ENCODE measurements around the gene KRT17. TPM values are rescaled to one million over a fixed set of nuclear protein-coding genes. Genes with fewer than 3 reads are reported as not detected.

The KRT17 gene
- total RNA-seq, 1 donor from 2014 or later, result not detected

GRCh38 chr17:41639492-41640473 lies 15.4 kb upstream of the KRT17 start:
- Histone ChIP-seq H3K36me3 (no peaks in the 10 kb centered on the region), H3K27ac (no peak overlapping the region), H3K4me1 (no peaks in the 10 kb centered on the region), H3K4me3 (no peak overlapping the region), H3K79me2 (ENCODE audit: low read depth) (no peaks in the 10 kb centered on the region), H3K27me3 (no peaks in the 10 kb centered on the region), H3F3A (ENCODE audit: low read depth) (peaks cover 4% of the 10 kb centered on the region), H3K9ac (no peak overlapping the region), H2AFZ (replicated peaks) (no peak overlapping the region), H4K20me1 (ENCODE audit: low read depth) (no peaks in the 10 kb centered on the region), H3K9me3 (ENCODE audit: low read depth) (no peaks in the 10 kb centered on the region), H3K4me2 (no peak overlapping the region)
- H3K27ac Mint-ChIP-seq, result no peak overlapping the region
- peak overlapping the region; percentile 41 for H3K4me3 Mint-ChIP-seq
- no peak for DNase-seq (ENCODE audit: low spot score)
- TF ChIP-seq CTCF (IDR thresholded peaks at IDR 0.05) (no peak), EZH2 (IDR thresholded peaks at IDR 0.05) (no peak), EZH2phosphoT487 (IDR thresholded peaks at IDR 0.05) (no peak)
- peaks cover 11% of the 10 kb centered on the region for H3K4me1 Mint-ChIP-seq
- H3K9me3 Mint-ChIP-seq, result no peaks in the 10 kb centered on the region
- peaks cover 13% of the 10 kb centered on the region for H3K27me3 Mint-ChIP-seq (ENCODE audit: insufficient read depth, low read depth)
- H3K36me3 Mint-ChIP-seq, result no peaks in the 10 kb centered on the region

- TF ChIP-seq EZH2 (IDR thresholded peaks at IDR 0.05), result no peak
- no peak overlapping the region for H3K27ac Mint-ChIP-seq
- H4K20me1 ChIP-seq (ENCODE audit: low read depth), result no peaks in the 10 kb centered on the region
- no peak overlapping the region for H3K4me3 Mint-ChIP-seq
- no peak overlapping the region for H3K9ac ChIP-seq
- H3K36me3 ChIP-seq, result no peaks in the 10 kb centered on the region
- H3K4me2 ChIP-seq, result no peak overlapping the region
- H3K27me3 Mint-ChIP-seq (ENCODE audit: insufficient read depth, low read depth), result peaks cover 13% of the 10 kb centered on the region
- H3F3A ChIP-seq (ENCODE audit: low read depth), result peaks cover 8% of the 10 kb centered on the region
- H3K36me3 Mint-ChIP-seq, result no peaks in the 10 kb centered on the region
- H3K4me3 ChIP-seq, result no peak overlapping the region
- no peaks in the 10 kb centered on the region for H3K9me3 Mint-ChIP-seq
- H2AFZ ChIP-seq (replicated peaks), result no peak overlapping the region
- no peaks in the 10 kb centered on the region for H3K9me3 ChIP-seq (ENCODE audit: low read depth)
- no peak for DNase-seq (ENCODE audit: low spot score)
- no peaks in the 10 kb centered on the region for H3K27me3 ChIP-seq
- H3K27ac ChIP-seq, result no peak overlapping the region
- no peaks in the 10 kb centered on the region for H3K79me2 ChIP-seq (ENCODE audit: low read depth)
- no peaks in the 10 kb centered on the region for H3K4me1 ChIP-seq
- peaks cover 11% of the 10 kb centered on the region for H3K4me1 Mint-ChIP-seq
These were observed 14.6 kb upstream of the KRT17 start for GRCh38 chr17:41638941-41639340.

DNA sequence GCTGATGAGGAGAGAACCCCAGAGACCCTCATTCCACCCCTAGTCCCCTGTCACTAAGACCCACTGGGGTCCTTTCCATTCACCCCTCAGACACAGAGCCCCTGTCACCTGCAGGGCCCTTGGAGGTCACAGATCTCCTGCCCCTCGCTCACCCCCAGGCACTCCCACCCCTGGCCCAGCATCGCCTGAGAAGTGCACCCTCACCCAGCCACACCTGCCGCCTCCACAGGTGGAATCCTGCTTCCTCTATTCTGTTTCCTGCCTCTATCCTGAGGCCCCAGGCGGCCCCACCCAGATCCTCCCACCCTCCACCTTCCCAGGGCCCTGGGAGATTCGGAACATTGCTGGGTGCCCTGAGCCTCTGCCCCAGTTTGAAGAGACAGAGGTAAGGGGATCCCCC lies 13.8 kb upstream of the KRT17 start:
- peaks cover 11% of the 10 kb centered on the region for H3K4me1 Mint-ChIP-seq

More for the DNA sequence above, 13.8 kb upstream of the KRT17 start:
- Mint-ChIP-seq H3K9me3 (no peaks in the 10 kb centered on the region), H3K36me3 (no peaks in the 10 kb centered on the region), H3K27ac (peak overlapping the region; percentile 57), H3K4me3 (no peak overlapping the region), H3K27me3 (ENCODE audit: insufficient read depth, low read depth) (peaks cover 13% of the 10 kb centered on the region)
- H3K36me3 ChIP-seq, result no peaks in the 10 kb centered on the region
- peaks cover 8% of the 10 kb centered on the region for H3F3A ChIP-seq (ENCODE audit: low read depth)
- no peaks in the 10 kb centered on the region for H4K20me1 ChIP-seq (ENCODE audit: low read depth)
- no peaks in the 10 kb centered on the region for H3K27me3 ChIP-seq
- no peak for DNase-seq (ENCODE audit: low spot score)
- H3K4me3 ChIP-seq, result no peak overlapping the region
- no peak overlapping the region for H2AFZ ChIP-seq (replicated peaks)
- H3K79me2 ChIP-seq (ENCODE audit: low read depth), result no peaks in the 10 kb centered on the region
- H3K9me3 ChIP-seq (ENCODE audit: low read depth), result no peaks in the 10 kb centered on the region
- H3K4me2 ChIP-seq, result no peak overlapping the region
- H3K27ac ChIP-seq, result no peak overlapping the region
- no peak overlapping the region for H3K9ac ChIP-seq
- TF ChIP-seq EZH2phosphoT487 (IDR thresholded peaks at IDR 0.05) (no peak), CTCF (IDR thresholded peaks at IDR 0.05) (no peak), EZH2 (IDR thresholded peaks at IDR 0.05) (no peak)
- H3K4me1 ChIP-seq, result no peaks in the 10 kb centered on the region

Data from neural progenitor cell (in vitro differentiated cells).